ENCODE results near the gene IFNL1.

GRCh38 chr19:39252458-39252857 is 43.7 kb upstream of the IFNL1 start:
- TF ChIP-seq CTCF (IDR thresholded peaks at IDR 0.05; ENCODE audit: low read depth, low read length, missing input control), result no peak
- TF ChIP-seq ATF3 (IDR thresholded peaks at IDR 0.05), result no peak
- no peak for TF ChIP-seq FOXA2 (IDR thresholded peaks at IDR 0.05)
- no peak for TF ChIP-seq RXRA (IDR thresholded peaks at IDR 0.05)
- no peak for TF ChIP-seq MAX (IDR thresholded peaks at IDR 0.05)
- no peak for TF ChIP-seq RAD21 (IDR thresholded peaks at IDR 0.05)
- TF ChIP-seq HNF4A (conservative IDR thresholded peaks at IDR 0.05), result no peak
- no peak for TF ChIP-seq FOXA1 (IDR thresholded peaks at IDR 0.05)
- TF ChIP-seq TAF1 (conservative IDR thresholded peaks at IDR 0.05), result no peak
- TF ChIP-seq SP1 (IDR thresholded peaks at IDR 0.05), result no peak
- TF ChIP-seq REST (IDR thresholded peaks at IDR 0.05), result no peak
